CD4-positive, alpha-beta memory T cell (primary cell): ENCODE data around the gene CCDC124. TPM values are rescaled to one million over a fixed set of nuclear protein-coding genes. Genes with fewer than 3 reads are reported as not detected.

ENCODE experiments used
- CTCF ChIA-PET: fragments of 350-600 bp; sonication (Branson Sonifier 250); formaldehyde crosslinking; loops from one replicate; lab custom pipeline; 2021; ENCODE audit warnings: inconsistent platforms; ENCODE audit not compliant: partially characterized antibody; lab: Charles Lee
- POLR2A ChIA-PET: fragments of 350-600 bp; sonication (Branson Sonifier 250); formaldehyde crosslinking; loops from one replicate; lab custom pipeline; 2021; ENCODE audit not compliant: partially characterized antibody; lab: Charles Lee
- DNase-seq, 5 donors: peaks; one replicate each; pipeline versions ENCODE4 v3.0.0 to v3.0.0-alpha.2; 2020 to 2022; ENCODE audit warnings: mixed read lengths in 1 of 5
- H3K27ac ChIP-seq: one replicate; pipeline ENCODE4 v1.7.0; 2013; ENCODE audit warnings: low read depth, low read length
- H3K27me3 ChIP-seq: 2 replicates; pipeline ENCODE4 v1.7.0; 2013; ENCODE audit warnings: mild to moderate bottlenecking, low read length, moderate library complexity; ENCODE audit not compliant: insufficient read depth
- H3K36me3 ChIP-seq: 2 replicates; pipeline ENCODE4 v1.7.0; 2013; ENCODE audit warnings: mild to moderate bottlenecking, low read length, moderate library complexity; ENCODE audit not compliant: insufficient read depth
- H3K4me1 ChIP-seq: 2 replicates; pipeline ENCODE4 v1.7.0; 2013; ENCODE audit warnings: mild to moderate bottlenecking, low read length, moderate library complexity; ENCODE audit not compliant: insufficient read depth
- H3K4me3 ChIP-seq, 2 donors: one replicate each; pipeline ENCODE4 v1.7.0; 2013; ENCODE audit warnings: low read length in 2 of 2, mild to moderate bottlenecking in 1 of 2
- H3K9me3 ChIP-seq, 2 donors: one replicate each; pipeline ENCODE4 v1.7.0; 2013; ENCODE audit warnings: low read length in 2 of 2, control low read depth in 1 of 2; ENCODE audit not compliant: control insufficient read depth in 1 of 2
- H3K27ac Mint-ChIP-seq, 7 donors: one replicate each; pipeline ENCODE4 v1.8.0; 2020 to 2021; ENCODE audit warnings: mixed read lengths in 7 of 7, mild to moderate bottlenecking in 6 of 7, inconsistent platforms in 3 of 7, moderate library complexity in 3 of 7
- H3K27me3 Mint-ChIP-seq, 2 donors: one replicate each; pipeline ENCODE4 v1.8.0; 2020 to 2021; ENCODE audit warnings: mixed read lengths in 2 of 2
- H3K36me3 Mint-ChIP-seq, 2 donors: one replicate each; pipeline ENCODE4 v1.8.0; 2020 to 2021; ENCODE audit warnings: mixed read lengths in 2 of 2, inconsistent platforms in 1 of 2, mild to moderate bottlenecking in 1 of 2
- H3K4me1 Mint-ChIP-seq, 4 donors: one replicate each; pipeline ENCODE4 v1.8.0; 2020 to 2021; ENCODE audit warnings: mixed read lengths in 4 of 4, mild to moderate bottlenecking in 1 of 4
- H3K4me3 Mint-ChIP-seq, 8 donors: one replicate each; pipeline ENCODE4 v1.8.0; 2020 to 2021; ENCODE audit warnings: mixed read lengths in 8 of 8, mild to moderate bottlenecking in 7 of 8, moderate library complexity in 6 of 8, inconsistent platforms in 3 of 8
- H3K9me3 Mint-ChIP-seq, 8 donors: one replicate each; pipeline ENCODE4 v1.8.0; 2020 to 2021; ENCODE audit warnings: mixed read lengths in 8 of 8, mild to moderate bottlenecking in 5 of 8, inconsistent platforms in 3 of 8, moderate library complexity in 1 of 8
- intact Hi-C: fragments of 100-400 bp; cut with micrococcal nuclease; formaldehyde crosslinking; loops from one replicate; pipeline ENCODE4 v1.15.1; 2023
- polyA plus RNA-seq, 2 donors: library from polyadenylated mRNA; unstranded; fragments of 300-500 nt; fragmentation: Illumina TruSeq; gene quantifications; one replicate each; pipeline ENCODE4 v1.2.3, GENCODE V29; 2021
- total RNA-seq, 2 experiments: library from RNA; stranded (reverse); gene quantifications; one replicate each; pipeline ENCODE4 v1.2.3, GENCODE V29; 2021

The CCDC124 gene
- total and polyA plus RNA-seq, 4 experiments from 2014 or later, result 24.5 to 49.9 (median 32.1) TPM

DNA sequence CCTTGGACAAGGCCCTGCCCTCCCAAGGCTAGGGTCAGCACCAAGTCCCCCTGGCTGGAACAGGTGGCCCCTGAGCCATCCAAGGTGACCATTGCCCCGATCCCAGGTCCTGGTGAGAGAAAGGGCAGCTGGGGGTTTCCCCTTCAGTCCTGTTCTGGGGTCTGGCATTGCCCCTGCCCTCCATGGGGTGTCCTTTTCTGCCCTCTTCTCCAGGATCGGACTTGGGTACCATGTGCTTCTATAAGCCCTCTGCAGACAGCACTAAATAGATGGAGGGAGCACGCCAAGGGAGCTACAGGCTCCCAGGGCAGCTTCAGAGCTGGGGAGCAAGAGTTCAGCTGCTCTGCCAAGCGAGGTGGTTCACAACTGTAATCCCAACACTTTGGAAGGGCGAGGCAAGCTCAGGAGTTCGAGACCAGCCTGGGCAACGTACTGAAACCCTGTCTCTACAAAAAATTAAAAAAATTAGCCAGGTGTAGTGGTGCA is 20.5 kb downstream of the CCDC124 start:
- Histone ChIP-seq H3K27ac (no peak overlapping the region), H3K4me1 (peaks cover 52% of the 10 kb centered on the region), H3K9me3 (no peaks in the 10 kb centered on the region), H3K27me3 (peaks cover 34% of the 10 kb centered on the region), H3K36me3 (no peaks in the 10 kb centered on the region), H3K4me3 (no peak overlapping the region)
- peak overlapping the region in 3 of 7 donors; percentile 35 to 55 (median 35) for H3K27ac Mint-ChIP-seq
- CTCF ChIA-PET, result interaction anchor here (1.1 to 2.9 kb wide), 5 partner anchors 11 to 160 kb away, joined by 3 to 10 read pairs (median 4); no protein-coding TSS in a partner anchor
- POLR2A ChIA-PET, result no interaction called here
- H3K4me3 Mint-ChIP-seq, result no peak overlapping the region
- H3K27me3 Mint-ChIP-seq, result peaks cover 36 to 50% of the 10 kb centered on the region in 2 donors
- intact Hi-C loops, result no loop called here
- peaks cover 17 to 46% (median 28%) of the 10 kb centered on the region in 4 donors for H3K4me1 Mint-ChIP-seq
- H3K9me3 Mint-ChIP-seq, result no peaks in the 10 kb centered on the region
- DNase-seq, result no peak
- no peaks in the 10 kb centered on the region for H3K36me3 Mint-ChIP-seq

DNA sequence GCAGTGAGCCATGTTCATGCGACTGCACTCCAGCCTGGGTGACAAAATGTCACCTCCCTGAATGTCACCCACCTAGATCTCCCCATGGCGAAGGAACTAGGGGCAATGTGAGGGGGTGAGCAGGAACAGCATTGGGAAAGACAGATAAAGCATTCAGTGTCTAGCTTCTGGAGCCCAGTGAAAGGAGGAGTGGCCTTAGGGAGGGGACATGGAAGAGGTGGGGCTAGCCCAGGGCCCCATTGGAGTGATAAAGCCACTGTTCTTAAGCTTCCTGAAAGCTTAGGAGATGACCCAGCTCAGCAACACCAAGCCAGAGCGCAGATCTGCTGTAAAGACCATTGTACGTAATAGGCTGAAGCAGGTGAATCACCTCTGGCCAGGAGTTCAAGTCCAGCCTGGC is 21.1 kb downstream of the CCDC124 start:
- no peak overlapping the region for H3K4me3 ChIP-seq
- no peak overlapping the region for H3K27ac ChIP-seq
- no peaks in the 10 kb centered on the region for H3K9me3 ChIP-seq
- CTCF ChIA-PET, result interaction anchor here (1.3 to 2.9 kb wide), 4 partner anchors 15 to 159 kb away, joined by 3 to 10 read pairs (median 6); no protein-coding TSS in a partner anchor
- no peaks in the 10 kb centered on the region for H3K9me3 Mint-ChIP-seq
- H3K4me1 Mint-ChIP-seq, result peaks cover 15 to 43% (median 26%) of the 10 kb centered on the region in 4 donors
- peaks cover 47% of the 10 kb centered on the region for H3K4me1 ChIP-seq
- intact Hi-C loops, result no loop called here
- H3K4me3 Mint-ChIP-seq, result no peak overlapping the region
- H3K36me3 Mint-ChIP-seq, result no peaks in the 10 kb centered on the region
- H3K36me3 ChIP-seq, result no peaks in the 10 kb centered on the region
- H3K27ac Mint-ChIP-seq, result peak overlapping the region in 1 of 7 donors; percentile 35
- DNase-seq, result no peak
- peaks cover 36 to 50% of the 10 kb centered on the region in 2 donors for H3K27me3 Mint-ChIP-seq
- H3K27me3 ChIP-seq, result peaks cover 34% of the 10 kb centered on the region
- POLR2A ChIA-PET, result interaction anchor here (1.0 kb wide), 1 partner anchor 102 kb away, joined by 3 read pairs; no protein-coding TSS in a partner anchor

DNA sequence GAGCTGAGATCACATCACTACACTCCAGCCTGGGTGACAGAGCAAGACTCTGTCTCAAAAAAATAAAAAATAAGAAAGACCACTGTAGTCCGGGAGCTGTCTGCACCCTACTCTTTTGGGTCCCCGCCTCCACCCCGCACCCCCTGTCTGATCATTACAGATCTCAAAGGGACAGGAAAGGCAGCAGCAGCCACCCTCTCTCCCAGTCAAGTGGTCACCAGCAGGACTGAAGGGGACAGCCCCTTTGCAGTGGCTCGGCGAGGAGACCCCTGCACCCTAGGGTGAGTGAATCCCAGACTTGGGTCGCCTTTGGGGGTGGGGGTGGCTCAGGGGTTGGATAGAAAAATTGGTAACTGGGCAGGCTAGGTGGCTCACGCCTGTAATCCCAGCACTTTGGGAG is 21.6 kb downstream of the CCDC124 start:
- Histone ChIP-seq H3K4me1 (peaks cover 42% of the 10 kb centered on the region), H3K4me3 (no peak overlapping the region), H3K9me3 (no peaks in the 10 kb centered on the region), H3K36me3 (no peaks in the 10 kb centered on the region), H3K27ac (no peak overlapping the region), H3K27me3 (peaks cover 34% of the 10 kb centered on the region)
- H3K4me1 Mint-ChIP-seq, result peaks cover 12 to 37% (median 22%) of the 10 kb centered on the region in 4 donors
- intact Hi-C loops, result no loop called here
- CTCF ChIA-PET, result interaction anchor here (1.4 to 2.9 kb wide), 4 partner anchors 16 to 98 kb away, joined by 3 to 10 read pairs (median 8); no protein-coding TSS in a partner anchor
- H3K36me3 Mint-ChIP-seq, result no peaks in the 10 kb centered on the region
- no peaks in the 10 kb centered on the region for H3K9me3 Mint-ChIP-seq
- H3K27ac Mint-ChIP-seq, result no peak overlapping the region
- peaks cover 33 to 47% of the 10 kb centered on the region in 2 donors for H3K27me3 Mint-ChIP-seq
- no peak for DNase-seq
- no peak overlapping the region for H3K4me3 Mint-ChIP-seq
- POLR2A ChIA-PET, result interaction anchor here (1.0 kb wide), 1 partner anchor 102 kb away, joined by 3 read pairs; no protein-coding TSS in a partner anchor

DNA sequence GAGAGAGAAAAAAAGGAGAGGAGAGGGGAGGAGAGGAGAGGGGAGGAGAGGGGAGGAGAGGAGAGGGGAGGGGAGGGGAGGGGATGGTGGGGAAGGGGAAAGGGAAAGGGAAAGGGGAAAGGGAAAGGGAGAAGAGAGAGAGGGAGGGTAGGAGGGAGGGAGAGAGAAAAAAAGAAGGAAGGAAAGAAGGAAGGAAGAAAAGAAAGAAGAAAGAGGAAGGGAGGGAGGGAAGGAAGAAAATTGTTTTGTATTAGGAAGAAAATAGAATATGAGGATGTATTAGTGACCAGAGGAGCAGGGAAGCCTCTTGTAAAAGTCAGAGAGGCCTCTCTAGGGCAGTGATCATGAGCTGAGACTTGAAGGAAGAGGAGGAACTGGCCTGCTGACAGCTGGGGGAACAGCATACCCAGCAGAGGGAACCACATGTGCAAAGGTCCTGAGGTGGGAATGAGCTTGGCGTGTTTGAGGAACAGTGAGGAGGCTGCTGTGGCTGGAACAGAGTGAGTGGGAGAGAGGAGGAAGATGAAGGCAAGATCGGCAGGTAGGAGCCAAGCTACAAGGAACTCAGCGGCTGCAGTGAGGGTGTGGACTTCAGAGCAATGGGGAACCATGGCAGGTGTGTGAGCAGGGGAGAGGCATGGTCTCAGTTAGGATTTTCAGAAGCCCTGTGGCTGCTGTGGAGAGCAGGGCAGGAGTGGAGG is 24.5 kb downstream of the CCDC124 start:
- Mint-ChIP-seq H3K27me3 (peaks cover 15 to 30% of the 10 kb centered on the region in 2 donors), H3K9me3 (no peaks in the 10 kb centered on the region), H3K27ac (peak overlapping the region in 2 of 7 donors; percentile 4 to 18), H3K4me3 (no peak overlapping the region), H3K36me3 (no peaks in the 10 kb centered on the region), H3K4me1 (peaks cover 0 to 12% (median 0%) of the 10 kb centered on the region in 4 donors)
- ChIA-PET POLR2A (no interaction called here), CTCF (interaction anchor here (1.2 to 1.9 kb wide), 2 partner anchors 20 to 39 kb away, joined by 3 to 6 read pairs; no protein-coding TSS in a partner anchor)
- H3K27me3 ChIP-seq, result peaks cover 16% of the 10 kb centered on the region
- H3K27ac ChIP-seq, result no peak overlapping the region
- no peaks in the 10 kb centered on the region for H3K36me3 ChIP-seq
- H3K9me3 ChIP-seq, result no peaks in the 10 kb centered on the region
- no peak for DNase-seq
- intact Hi-C loops, result no loop called here
- no peak overlapping the region for H3K4me3 ChIP-seq
- H3K4me1 ChIP-seq, result peaks cover 13% of the 10 kb centered on the region

DNA sequence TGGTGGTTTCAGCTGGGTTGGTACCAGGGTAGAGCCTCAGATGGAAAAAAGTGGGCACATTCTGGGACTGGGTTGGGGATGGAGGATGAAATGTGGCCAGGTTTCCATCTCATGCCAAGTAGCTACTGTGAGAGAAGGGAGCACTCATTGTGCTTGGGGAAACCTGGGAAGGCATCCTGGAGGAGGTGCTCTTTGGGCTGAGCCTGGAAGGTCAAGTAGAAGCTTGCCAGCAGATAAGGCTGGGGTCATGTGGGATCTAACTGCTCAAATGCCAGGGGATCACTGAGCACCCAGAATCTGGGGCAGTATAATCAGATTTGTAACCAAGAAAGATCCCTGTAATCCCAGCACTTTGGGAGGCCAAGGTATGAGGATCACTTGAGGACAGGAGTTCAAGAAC is 25.1 kb downstream of the CCDC124 start:
- no peak overlapping the region for H3K4me3 ChIP-seq
- H3K27me3 Mint-ChIP-seq, result peaks cover 15 to 26% of the 10 kb centered on the region in 2 donors
- H3K36me3 Mint-ChIP-seq, result no peaks in the 10 kb centered on the region
- CTCF ChIA-PET, result interaction anchor here (0.5 to 1.9 kb wide), 4 partner anchors 20 to 573 kb away, joined by 3 to 6 read pairs (median 4); no protein-coding TSS in a partner anchor
- H3K27me3 ChIP-seq, result peaks cover 10% of the 10 kb centered on the region
- no peak overlapping the region for H3K27ac ChIP-seq
- H3K4me1 ChIP-seq, result peaks cover 7% of the 10 kb centered on the region
- H3K9me3 ChIP-seq, result no peaks in the 10 kb centered on the region
- intact Hi-C loops, result no loop called here
- H3K4me3 Mint-ChIP-seq, result no peak overlapping the region
- POLR2A ChIA-PET, result interaction anchor here (0.7 kb wide), 1 partner anchor 264 kb away, joined by 3 read pairs; no protein-coding TSS in a partner anchor
- no peaks in the 10 kb centered on the region for H3K36me3 ChIP-seq
- no peak overlapping the region for H3K27ac Mint-ChIP-seq
- no peaks in the 10 kb centered on the region for H3K9me3 Mint-ChIP-seq
- no peak for DNase-seq
- H3K4me1 Mint-ChIP-seq, result peaks cover 0 to 6% (median 0%) of the 10 kb centered on the region in 4 donors

DNA sequence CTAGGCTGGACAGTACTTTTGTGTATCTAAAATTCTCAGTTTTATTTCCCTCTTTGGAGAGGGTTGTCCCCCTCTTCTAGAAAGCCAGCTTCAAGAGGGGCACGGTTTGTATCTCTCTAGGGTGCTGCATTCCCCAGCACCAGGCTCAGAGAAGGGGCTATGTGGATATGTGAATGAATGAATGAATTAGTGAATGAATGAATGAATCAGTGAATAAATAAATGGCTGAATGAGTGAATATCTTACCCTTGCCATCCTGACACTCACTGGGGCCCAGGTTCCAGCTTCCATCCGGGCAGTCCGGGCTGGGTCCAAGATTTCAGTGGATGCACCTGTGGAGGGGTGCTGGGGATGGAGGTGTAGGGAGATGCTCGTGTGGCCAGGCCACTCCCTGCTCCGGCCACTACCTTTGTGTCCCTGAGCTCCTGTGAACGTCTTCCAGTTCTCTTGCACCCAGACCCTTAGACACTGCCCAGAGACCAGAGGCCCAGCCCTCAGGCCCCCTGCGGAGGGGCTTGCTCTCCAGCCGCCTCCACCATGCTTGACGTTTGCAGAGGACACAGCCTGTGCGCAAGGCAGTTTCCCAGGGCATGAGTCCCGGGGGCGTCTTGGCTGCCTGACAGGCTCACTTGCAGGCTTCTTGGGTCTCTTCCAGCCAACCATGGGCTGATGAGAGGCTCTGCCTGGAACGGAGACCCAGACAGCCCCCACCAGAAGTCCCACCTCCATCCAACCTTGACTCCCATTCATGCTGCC is 31.3 kb downstream of the CCDC124 start:
- H3K4me3 Mint-ChIP-seq, result no peak overlapping the region
- no peak overlapping the region for H3K27ac ChIP-seq
- H3K4me3 ChIP-seq, result no peak overlapping the region
- CTCF ChIA-PET, result no interaction called here
- H3K27ac Mint-ChIP-seq, result no peak overlapping the region
- H3K36me3 ChIP-seq, result no peaks in the 10 kb centered on the region
- peaks cover 3 to 14% (median 8%) of the 10 kb centered on the region in 4 donors for H3K4me1 Mint-ChIP-seq
- no peak for DNase-seq
- no peaks in the 10 kb centered on the region for H3K9me3 Mint-ChIP-seq
- no peaks in the 10 kb centered on the region for H3K36me3 Mint-ChIP-seq
- intact Hi-C loops, result no loop called here
- peaks cover 21% of the 10 kb centered on the region for H3K27me3 ChIP-seq
- H3K27me3 Mint-ChIP-seq, result peaks cover 17 to 36% of the 10 kb centered on the region in 2 donors
- peaks cover 5% of the 10 kb centered on the region for H3K4me1 ChIP-seq
- POLR2A ChIA-PET, result interaction anchor here (1.2 kb wide), 1 partner anchor 11 kb away, joined by 3 read pairs; no protein-coding TSS in a partner anchor
- no peaks in the 10 kb centered on the region for H3K9me3 ChIP-seq
